ENCODE data around the gene HPCAL1. TPM values are rescaled to one million over a fixed set of nuclear protein-coding genes. Genes with fewer than 3 reads are reported as not detected.

HPCAL1 gene
- total and polyA plus RNA-seq, 2 of the 8 experiments (the other 6 are each of a cell fraction or from before 2014, with no cell fraction given) = 5.8 to 8.6 TPM

DNA sequence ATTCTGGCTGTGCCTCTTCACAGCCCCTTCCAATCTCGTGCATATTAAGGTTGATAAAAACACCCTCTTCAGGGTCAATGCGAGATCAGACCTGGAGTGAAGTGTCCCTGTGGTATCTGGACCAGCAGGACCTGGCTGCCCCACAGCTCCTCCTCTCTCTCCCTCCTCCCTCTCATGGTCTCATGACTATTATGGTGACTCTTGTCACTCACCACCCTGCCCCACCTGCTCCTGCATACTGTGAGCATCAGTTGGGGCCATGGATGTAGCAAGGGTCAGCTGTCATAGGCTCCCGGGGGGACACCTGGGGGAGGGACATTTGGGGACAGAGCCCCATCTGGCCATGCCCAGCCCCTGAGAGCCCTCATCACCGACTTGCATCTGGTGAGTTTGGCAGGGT is 95.2 kb downstream of the HPCAL1 start:
- Histone ChIP-seq H3K56ac (replicated peaks; ENCODE audit: insufficient read length, low read depth, low read length) (no peak overlapping the region), H4K20me1 (replicated peaks in 1 of 2; ENCODE audit: control insufficient read depth in 1 of 2, insufficient read depth in 2 of 2, low read length in 2 of 2) (no peaks in the 10 kb centered on the region), H3K27me3 (replicated peaks in 1 of 4; ENCODE audit: control insufficient read depth in 3 of 4, extremely low read depth in 1 of 4, insufficient read depth in 3 of 4, low read length in 3 of 4) (no peaks in the 10 kb centered on the region), H3K9ac (replicated peaks in 1 of 4; ENCODE audit: extremely low read depth in 1 of 4, low read depth in 3 of 4, low read length in 3 of 4) (no peak overlapping the region), H3K14ac (ENCODE audit: insufficient read length) (no peak overlapping the region), H4K91ac (replicated peaks; ENCODE audit: insufficient read length, low read length) (no peak overlapping the region), H3K79me2 (ENCODE audit: control insufficient read depth in 1 of 2, insufficient read depth in 2 of 2, low read length in 2 of 2) (no peaks in the 10 kb centered on the region), H3K4ac (replicated peaks; ENCODE audit: insufficient read length, low read depth, low read length) (no peak overlapping the region), H3K23ac (ENCODE audit: insufficient read length) (no peak overlapping the region), H2AFZ (ENCODE audit: low read length) (no peak overlapping the region), H2BK120ac (replicated peaks; ENCODE audit: low read depth, low read length) (no peak overlapping the region), H3K4me3 (ENCODE audit: extremely low read depth in 1 of 4, insufficient read depth in 2 of 4, low read depth in 3 of 4, low read length in 4 of 4) (no peak overlapping the region), H2BK20ac (ENCODE audit: low read length) (no peak overlapping the region), H3K79me1 (ENCODE audit: low read depth, low read length) (no peaks in the 10 kb centered on the region; the same call in none of the 2 replicates), H3K9me3 (ENCODE audit: insufficient read depth in 2 of 2, low read depth in 1 of 2, low read length in 1 of 2) (no peaks in the 10 kb centered on the region), H3K36me3 (ENCODE audit: control insufficient read depth in 2 of 4, insufficient read depth in 4 of 4, low read length in 3 of 4) (no peaks in the 10 kb centered on the region), H2AK5ac (ENCODE audit: low read depth, low read length) (no peak overlapping the region), H4K5ac (ENCODE audit: insufficient read length, low read depth, low read length) (no peak overlapping the region), H3K27ac (ENCODE audit: low read depth, low read length) (no peak overlapping the region), H2BK5ac (ENCODE audit: low read depth, low read length) (no peak overlapping the region), H3K4me2 (ENCODE audit: insufficient read depth in 1 of 2, low read depth in 2 of 2, low read length in 2 of 2) (no peak overlapping the region), H3K4me1 (replicated peaks in 1 of 4; ENCODE audit: control insufficient read depth in 3 of 4, insufficient read depth in 4 of 4, low read length in 3 of 4) (peaks cover 4 to 9% (median 5%) of the 10 kb centered on the region in 4 experiments; a peak in 5 of 7 replicates), H3K18ac (ENCODE audit: extremely low read depth, low read length) (no peak overlapping the region), H2BK12ac (ENCODE audit: low read depth, low read length) (no peak overlapping the region), H3K23me2 (ENCODE audit: low read depth, low read length) (peaks cover 4% of the 10 kb centered on the region; the same call in 1 of the 2 replicates), H2BK15ac (ENCODE audit: low read length) (no peak overlapping the region), H4K8ac (ENCODE audit: extremely low read depth, insufficient read depth, low read length) (no peak overlapping the region)
- FAIRE-seq = no peak
- ChIA-PET CTCF (ENCODE audit: partially characterized antibody) (interaction anchor here (1.2 to 2.7 kb wide), 3 partner anchors 11 to 92 kb away, joined by 3 to 17 read pairs (median 5); no protein-coding TSS in a partner anchor), POLR2A (ENCODE audit: partially characterized antibody) (no interaction called here)
- no peak for TF ChIP-seq RFX5 (IDR thresholded peaks at IDR 0.05; ENCODE audit: borderline replicate concordance, low read depth, low read length)
- 81% methylated on average over 4 of the region's 4 CpGs; no CpG with 5 or more reads in 1 of the 2 experiments for WGBS, 2 experiments (ENCODE audit: extremely low coverage in 1 of 2, insufficient coverage in 1 of 2, insufficient read length in 1 of 2, insufficient replicate concordance in 2 of 2, low coverage in 1 of 2, low lambda C conversion rate in 2 of 2, missing lambda C conversion rate in 1 of 2)
- no peak for DNase-seq (ENCODE audit: low read depth in 1 of 2, low spot score in 2 of 2)
